K562 (cell line): ENCODE data around the gene BTBD1.

ENCODE experiments used
- ARNT ChIP-seq, 2 experiments: fragments of 450-650 bp; IDR thresholded peaks; 2 replicates each; pipeline ENCODE4 v1.6.1; 2016; ENCODE audit warnings: mild to moderate bottlenecking in 1 of 2
- CC2D1A ChIP-seq: fragments of 450-650 bp; IDR thresholded peaks from 2 replicates; pipeline ENCODE4 v1.6.1; 2017; ENCODE audit warnings: mild to moderate bottlenecking
- CTCF ChIP-seq, 3 experiments: IDR thresholded peaks in 2 of 3; conservative IDR thresholded peaks in 1 of 3; 2 replicates each; pipeline ENCODE4 v1.5.1; 2011 to 2012; ENCODE audit warnings: low read length in 3 of 3, mild to moderate bottlenecking in 3 of 3, control low read depth in 2 of 3, improper control_type of control experiment in 1 of 3, inconsistent platforms in 1 of 3, low read depth in 1 of 3, mixed read lengths in 1 of 3, moderate library complexity in 1 of 3; ENCODE audit not compliant: insufficient read depth in 2 of 3
- E2F8 ChIP-seq: fragments of 450-650 bp; IDR thresholded peaks from 2 replicates; pipeline ENCODE4 v1.7.1; 2018; ENCODE audit warnings: mild to moderate bottlenecking, low read depth; ENCODE audit not compliant: partially characterized antibody
- GATA2 ChIP-seq: sonication (generic); formaldehyde crosslinking; IDR thresholded peaks from 2 replicates; pipeline ENCODE4 v1.4.0; 2020; ENCODE audit warnings: mild to moderate bottlenecking, missing genetic modification reagents
- IRF1 ChIP-seq: sonication (generic); formaldehyde crosslinking; IDR thresholded peaks from 2 replicates; pipeline ENCODE4 v1.8.0; 2022; ENCODE audit warnings: missing genetic modification reagents, mild to moderate bottlenecking, borderline replicate concordance
- IRF9 ChIP-seq: fragments of 450-650 bp; IDR thresholded peaks from 2 replicates; pipeline ENCODE4 v1.6.1; 2016; ENCODE audit warnings: missing biosample characterization, missing genetic modification characterization
- MXI1 ChIP-seq: IDR thresholded peaks from 2 replicates; pipeline ENCODE4 v1.6.1; 2011; ENCODE audit warnings: low read depth, mild to moderate bottlenecking, improper control_type of control experiment, low read length
- NR3C1 ChIP-seq: sonication (generic); formaldehyde crosslinking; IDR thresholded peaks from 2 replicates; pipeline ENCODE4 v1.8.1; 2022; ENCODE audit warnings: missing genetic modification reagents
- POLR2A ChIP-seq: fragments of 450-650 bp; conservative IDR thresholded peaks from 2 replicates; pipeline ENCODE4 v1.6.1; 2016
- PRPF4 ChIP-seq: fragments of 200-400 bp; formaldehyde crosslinking; IDR thresholded peaks from one replicate; pipeline ENCODE4 v1.6.1; 2017; ENCODE audit warnings: low read length, low read depth, mild to moderate bottlenecking; ENCODE audit not compliant: insufficient read depth, poor library complexity, severe bottlenecking
- SMARCA4 ChIP-seq: fragments of 450-650 bp; IDR thresholded peaks from 2 replicates; pipeline ENCODE4 v1.6.1; 2016
- ZNF511 ChIP-seq: sonication (generic); formaldehyde crosslinking; IDR thresholded peaks from 2 replicates; pipeline ENCODE4 v1.8.0; 2022; ENCODE audit warnings: mild to moderate bottlenecking, missing genetic modification reagents
- ZNF512 ChIP-seq: IDR thresholded peaks from 2 replicates; pipeline ENCODE4 v1.6.1; 2016; ENCODE audit warnings: missing genetic modification characterization, missing compliant biosample characterization

GRCh38 chr15:82993144-82993543 is 73.9 kb downstream of the BTBD1 start:
- TF ChIP-seq POLR2A (no peak), SMARCA4 (no peak), ZNF511 (CRISPR knock-in tag) (no peak), NR3C1 (CRISPR knock-in tag) (no peak), CTCF (IDR thresholded peaks at IDR 0.05 in 2 of 3, conservative IDR thresholded peaks at IDR 0.05 in 1 of 3; ENCODE audit: insufficient read depth in 2 of 3, low read depth in 1 of 3, low read length in 3 of 3) (no peak), MXI1 (no peak), E2F8 (no peak), ARNT (IDR thresholded peaks at IDR 0.05) (no peak), CC2D1A (no peak), IRF1 (CRISPR knock-in tag) (no peak), PRPF4 (no peak), IRF9 (tag) (no peak), ZNF512 (tag) (no peak), GATA2 (CRISPR knock-in tag) (no peak)
